K562 (cell line): ENCODE results near the gene TLE6. TPM values are rescaled to one million over a fixed set of nuclear protein-coding genes. Genes with fewer than 3 reads are reported as not detected.
A peak's percentile ranks its signal among the peaks of the same experiment; 100 is the strongest.

Experiments
- ADNP ChIP-seq: fragments of 200-800 bp; sonication (Bioruptor generic); IDR thresholded peaks from 2 replicates; pipeline ENCODE4 v1.6.1; 2016; ENCODE audit warnings: missing genetic modification characterization, missing compliant biosample characterization
- AFF1 ChIP-seq, 2 experiments: fragments of 450-650 bp; IDR thresholded peaks; 2 replicates each; pipeline ENCODE4 v1.6.1; 2018; ENCODE audit warnings: mild to moderate bottlenecking in 2 of 2, low read depth in 1 of 2; ENCODE audit not compliant: partially characterized antibody in 2 of 2
- ETV5 ChIP-seq: sonication (generic); formaldehyde crosslinking; IDR thresholded peaks from 2 replicates; pipeline ENCODE4 v1.4.0; 2020; ENCODE audit warnings: low read depth, mild to moderate bottlenecking, missing genetic modification reagents
- HDAC1 ChIP-seq, 2 experiments: fragments of 450-650 bp; IDR thresholded peaks; 2 replicates each; pipeline ENCODE4 v1.6.1; 2016 to 2017; ENCODE audit warnings: inconsistent platforms in 1 of 2, mild to moderate bottlenecking in 1 of 2, moderate library complexity in 1 of 2
- NFE2 ChIP-seq: IDR thresholded peaks from 2 replicates; pipeline ENCODE4 v1.6.1; 2014; ENCODE audit warnings: antibody characterized with exemption, low read depth
- PHF20 ChIP-seq: fragments of 450-650 bp; IDR thresholded peaks from 2 replicates; pipeline ENCODE4 v1.6.1; 2018; ENCODE audit not compliant: partially characterized antibody
- PKNOX1 ChIP-seq: fragments of 450-650 bp; IDR thresholded peaks from 2 replicates; pipeline ENCODE4 v1.6.1; 2016
- ZBTB40 ChIP-seq, 2 experiments: fragments of 450-650 bp in 1 of 2; sonication (generic) in 1 of 2; formaldehyde crosslinking in 1 of 2; IDR thresholded peaks; 2 replicates each; pipeline versions ENCODE4 v1.7.1 to v1.9.0; 2016 to 2022; ENCODE audit warnings: inconsistent platforms in 1 of 2, mild to moderate bottlenecking in 1 of 2, missing genetic modification reagents in 1 of 2
- polyA plus RNA-seq, 8 experiments: library from polyadenylated mRNA; depleted of rRNA in 4 of 8; stranded (reverse) in 5 of 8; unstranded in 3 of 8; fragments of >200 nt; fragmentation: Nextera tagmentation in 2 of 8; fragmentation: Illumina TruSeq in 1 of 8; extraction: Ambion mirVana in 2 of 8; extraction: Trizol in 1 of 8; gene quantifications; 2 replicates each; pipeline versions ENCODE4 v1.2.1 to v1.2.3, GENCODE V29; 2011 to 2014; ENCODE audit warnings: inconsistent platforms in 1 of 8, missing spikeins in 1 of 8
- total RNA-seq, 7 experiments: library from RNA; depleted of rRNA in 6 of 7; stranded (reverse); fragments of >200 nt in 6 of 7; fragmentation: Illumina TruSeq in 2 of 7; extraction: Trizol in 2 of 7; gene quantifications; 2 replicates each; pipeline versions ENCODE4 v1.2.1 to v1.2.3, GENCODE V29; 2011 to 2021; ENCODE audit warnings: low replicate concordance in 1 of 7
- TF ChIP-seq, protein P1 (sequence below), 2 experiments: fragments of 200-800 bp in 1 of 2; sonication (Bioruptor generic) in 1 of 2; sonication (generic) in 1 of 2; formaldehyde crosslinking in 1 of 2; IDR thresholded peaks in 1 of 2; conservative IDR thresholded peaks in 1 of 2; 2 replicates each; pipeline versions ENCODE4 v1.5.0 to v1.6.1; 2016 to 2020; ENCODE audit warnings: missing compliant biosample characterization in 1 of 2, missing genetic modification characterization in 1 of 2, missing genetic modification reagents in 1 of 2

The TLE6 gene
- total and polyA plus RNA-seq, 9 of the 15 experiments (the other 6 are each of a cell fraction or from before 2014, with no cell fraction given) = 1.1 to 6.1 (median 2.5) TPM

DNA sequence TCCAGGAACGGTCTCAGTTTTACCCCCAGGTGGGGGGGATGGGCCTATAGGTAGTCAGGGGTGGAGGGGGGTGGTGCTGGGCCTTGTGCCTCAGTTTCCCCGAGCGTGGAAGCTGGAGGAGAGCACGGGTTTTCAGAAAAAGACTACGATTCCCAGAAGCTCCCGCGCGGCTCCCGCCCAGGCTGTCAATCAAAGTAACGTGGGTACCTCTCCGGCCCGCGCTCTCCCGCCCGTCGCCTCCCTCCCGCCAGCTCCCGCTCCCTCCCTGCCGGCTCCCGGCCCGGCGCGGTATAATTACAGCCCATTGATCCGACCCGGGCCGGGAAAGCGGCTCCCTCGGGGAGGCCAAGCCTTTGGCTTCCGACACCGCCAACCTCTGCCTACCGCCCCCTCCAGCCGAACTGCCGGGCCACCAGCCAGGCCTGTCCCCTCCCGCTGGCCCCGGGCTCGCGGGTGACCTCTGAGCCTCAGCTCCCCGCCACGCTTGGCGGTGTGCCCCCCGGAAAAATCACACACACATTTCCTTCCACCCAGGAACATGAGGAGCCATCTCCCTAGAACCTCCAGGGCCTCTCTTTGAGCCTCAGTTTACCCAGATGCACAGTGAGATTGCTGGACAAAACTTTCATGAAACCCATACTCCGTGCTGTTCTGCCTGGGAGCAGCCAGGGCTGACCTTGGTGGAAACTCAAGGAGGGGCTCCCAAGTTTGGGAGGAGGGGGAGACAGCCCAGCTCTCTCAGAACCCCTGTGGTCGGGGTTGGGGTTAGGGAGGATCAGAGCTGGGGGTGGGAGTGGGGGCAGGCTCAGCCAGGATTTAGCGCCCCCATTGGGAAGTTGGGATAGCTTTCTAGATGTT lies 59.0 kb downstream of the TLE6 start (continued):
- TF ChIP-seq ZBTB40 (IDR thresholded peaks at IDR 0.05) (peak; percentile 19; the same call in 1 of the 2 replicates), ZBTB40 (CRISPR knock-in tag; IDR thresholded peaks at IDR 0.05) (no peak), PKNOX1 (peak; percentile 99), NFE2 (no peak), AFF1 (IDR thresholded peaks at IDR 0.05; ENCODE audit: low read depth in 1 of 2, partially characterized antibody in 2 of 2) (peak in 1 of 2 experiments; percentile 74), HDAC1 (IDR thresholded peaks at IDR 0.05) (peak; percentile 29 to 87; a peak in 2 of 4 replicates), PHF20 (no peak), ADNP (tag) (peak; percentile 98), ETV5 (CRISPR knock-in tag) (peak; percentile 30; the same call in 1 of the 2 replicates)
- TF ChIP-seq, protein P1, sequence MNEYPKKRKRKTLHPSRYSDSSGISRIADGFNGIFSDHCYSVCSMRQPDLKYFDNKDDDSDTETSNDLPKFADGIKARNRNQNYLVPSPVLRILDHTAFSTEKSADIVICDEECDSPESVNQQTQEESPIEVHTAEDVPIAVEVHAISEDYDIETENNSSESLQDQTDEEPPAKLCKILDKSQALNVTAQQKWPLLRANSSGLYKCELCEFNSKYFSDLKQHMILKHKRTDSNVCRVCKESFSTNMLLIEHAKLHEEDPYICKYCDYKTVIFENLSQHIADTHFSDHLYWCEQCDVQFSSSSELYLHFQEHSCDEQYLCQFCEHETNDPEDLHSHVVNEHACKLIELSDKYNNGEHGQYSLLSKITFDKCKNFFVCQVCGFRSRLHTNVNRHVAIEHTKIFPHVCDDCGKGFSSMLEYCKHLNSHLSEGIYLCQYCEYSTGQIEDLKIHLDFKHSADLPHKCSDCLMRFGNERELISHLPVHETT (CRISPR knock-in tag; conservative IDR thresholded peaks at IDR 0.05 in 1 of 2, IDR thresholded peaks at IDR 0.05 in 1 of 2) = peak in 1 of 2 experiments; percentile 87; a peak in 2 of 4 replicates
